Nephron progenitor cell (in vitro differentiated cells): ENCODE results near the gene SLC6A19.
"Not testable (repeated sequence)": the region's sequence is repeated elsewhere in the genome, so short reads cannot be mapped to it uniquely, and the experiment has no call there.

Experiments
- DNase-seq: peaks from one replicate; pipeline ENCODE4 v3.0.0; 2021
- H3K27ac Mint-ChIP-seq: 2 replicates; pipeline ENCODE4 v1.8.0; 2021; ENCODE audit warnings: mild to moderate bottlenecking, moderate library complexity, mixed read lengths
- H3K27me3 Mint-ChIP-seq: 2 replicates; pipeline ENCODE4 v1.8.0; 2021; ENCODE audit warnings: mild to moderate bottlenecking, low read depth, mixed read lengths; ENCODE audit not compliant: poor library complexity
- H3K36me3 Mint-ChIP-seq: 2 replicates; pipeline ENCODE4 v1.8.0; 2021; ENCODE audit warnings: low read depth, mixed read lengths
- H3K4me1 Mint-ChIP-seq: 2 replicates; pipeline ENCODE4 v1.8.0; 2021; ENCODE audit warnings: mixed read lengths
- H3K4me3 Mint-ChIP-seq: 2 replicates; pipeline ENCODE4 v1.8.0; 2021; ENCODE audit warnings: mild to moderate bottlenecking, moderate library complexity, mixed read lengths
- H3K9me3 Mint-ChIP-seq: 2 replicates; pipeline ENCODE4 v1.8.0; 2021; ENCODE audit warnings: mild to moderate bottlenecking, moderate library complexity, mixed read lengths
- CTCF ChIP-seq: fragments of 200-600 bp; sonication (generic); IDR thresholded peaks from 2 replicates; pipeline ENCODE4 v1.5.0; 2021; ENCODE audit warnings: antibody characterized with exemption

SLC6A19 gene

GRCh38 chr5:1224631-1225030 is 23.2 kb downstream of the SLC6A19 start:
- no peak for TF ChIP-seq CTCF
- H3K4me3 Mint-ChIP-seq: no peak overlapping the region
- peaks cover 40% of the 10 kb centered on the region for H3K4me1 Mint-ChIP-seq
- no peaks in the 10 kb centered on the region for H3K36me3 Mint-ChIP-seq
- H3K9me3 Mint-ChIP-seq: no peaks in the 10 kb centered on the region
- DNase-seq: no peak
- no peak overlapping the region for H3K27ac Mint-ChIP-seq
- H3K27me3 Mint-ChIP-seq: peaks cover 14% of the 10 kb centered on the region

DNA sequence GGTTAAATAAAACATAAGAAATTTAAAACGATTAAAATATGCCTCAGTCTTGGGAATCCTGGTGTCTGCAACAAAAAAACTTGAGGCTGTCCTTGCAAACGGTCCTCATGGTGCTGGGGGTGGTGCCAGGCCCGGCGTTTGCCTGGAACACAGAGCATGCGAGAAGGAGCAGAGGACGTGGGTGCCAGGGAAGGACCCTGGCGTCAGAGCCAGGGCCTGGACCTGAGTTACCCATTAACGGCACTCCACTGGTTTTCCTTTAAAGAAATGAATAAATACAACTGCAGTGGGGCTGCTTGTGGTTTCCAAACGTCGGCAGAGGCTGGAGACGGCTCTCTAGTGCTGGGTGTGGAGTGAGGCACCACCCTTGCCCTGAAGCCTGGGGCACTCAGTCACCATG is 23.7 kb downstream of the SLC6A19 start, which contains the start of gene SLC6A18:
Gene SLC6A18 (plus strand): TSS at position 301 of the 400 bp plus-strand sequence. CDS start 97 bp downstream, at position 398.
- Mint-ChIP-seq H3K27ac (no peak within 1 kb of the TSS), H3K36me3 (no peaks in the 10 kb centered on the region), H3K9me3 (no peaks in the 10 kb centered on the region), H3K4me3 (peak within 1 kb of the TSS; percentile 21), H3K27me3 (peaks cover 10% of the 10 kb centered on the region), H3K4me1 (peaks cover 45% of the 10 kb centered on the region)
- TF ChIP-seq CTCF: no peak
- DNase-seq: no peak

GRCh38 chr5:1226231-1226630 is 24.8 kb downstream of the SLC6A19 start:
- no peaks in the 10 kb centered on the region for H3K36me3 Mint-ChIP-seq
- no peak overlapping the region for H3K4me3 Mint-ChIP-seq
- no peak for TF ChIP-seq CTCF
- peaks cover 52% of the 10 kb centered on the region for H3K4me1 Mint-ChIP-seq
- peaks cover 10% of the 10 kb centered on the region for H3K27me3 Mint-ChIP-seq
- DNase-seq: peak; percentile 35
- no peak overlapping the region for H3K27ac Mint-ChIP-seq
- H3K9me3 Mint-ChIP-seq: no peaks in the 10 kb centered on the region

- Mint-ChIP-seq H3K27me3 (peaks cover 10% of the 10 kb centered on the region), H3K4me3 (peak overlapping the region; percentile 60), H3K27ac (no peak overlapping the region), H3K9me3 (no peaks in the 10 kb centered on the region), H3K4me1 (peaks cover 52% of the 10 kb centered on the region), H3K36me3 (no peaks in the 10 kb centered on the region)
- peak; percentile 22 for DNase-seq
- no peak for TF ChIP-seq CTCF
Observed at GRCh38 chr5:1226839-1227581, 25.6 kb downstream of the SLC6A19 start.

DNA sequence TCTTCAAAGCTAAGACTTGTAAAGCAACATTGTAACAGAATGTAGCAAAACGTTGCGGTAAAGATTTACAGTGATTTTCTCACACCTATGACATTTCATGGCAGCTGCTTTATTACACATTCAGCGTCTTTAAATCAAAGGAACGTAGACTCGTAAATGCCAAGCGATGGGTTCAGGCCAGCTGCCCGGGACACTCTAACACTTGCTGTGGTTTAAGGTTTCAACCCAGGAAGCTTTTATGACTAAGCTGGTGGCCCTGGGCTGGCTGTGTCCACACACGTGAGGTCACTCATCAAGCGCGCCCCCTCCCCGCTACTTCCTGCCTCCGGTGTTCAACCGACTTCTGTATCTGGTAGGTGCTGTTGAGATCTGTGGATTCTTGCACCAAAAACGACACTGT is 26.3 kb downstream of the SLC6A19 start:
- Mint-ChIP-seq H3K27me3 (peaks cover 10% of the 10 kb centered on the region), H3K4me1 (peaks cover 52% of the 10 kb centered on the region), H3K27ac (peak overlapping the region; percentile 6), H3K36me3 (no peaks in the 10 kb centered on the region), H3K4me3 (peak overlapping the region; percentile 60), H3K9me3 (no peaks in the 10 kb centered on the region)
- TF ChIP-seq CTCF: no peak
- DNase-seq: peak; percentile 82

DNA sequence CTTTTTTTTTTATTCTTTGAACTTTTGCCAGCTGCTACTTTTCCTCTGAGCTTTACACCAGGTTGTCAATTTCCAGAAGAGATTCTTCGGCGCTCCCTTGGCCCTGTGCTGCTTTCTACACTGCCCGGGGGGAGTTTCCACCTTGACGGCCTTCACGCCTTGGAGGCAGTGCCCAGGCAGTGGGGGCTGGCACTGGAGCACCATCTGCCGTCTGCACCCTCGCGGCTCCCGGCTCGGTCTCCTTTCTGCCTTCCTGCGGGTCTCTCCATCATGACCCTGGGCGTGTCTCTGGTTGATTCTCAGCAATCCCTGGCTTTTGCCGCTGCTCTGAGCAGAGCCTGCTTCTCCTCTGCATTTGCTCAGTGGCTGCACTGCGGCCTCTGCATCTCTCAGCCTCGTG is 26.7 kb downstream of the SLC6A19 start:
- Mint-ChIP-seq H3K27me3 (peaks cover 10% of the 10 kb centered on the region), H3K4me1 (peaks cover 52% of the 10 kb centered on the region), H3K4me3 (peak overlapping the region; percentile 60), H3K27ac (no peak overlapping the region), H3K9me3 (no peaks in the 10 kb centered on the region), H3K36me3 (no peaks in the 10 kb centered on the region)
- DNase-seq: no peak
- no peak for TF ChIP-seq CTCF

- not testable (repeated sequence) for H3K27ac Mint-ChIP-seq, H3K36me3 Mint-ChIP-seq, DNase-seq, H3K9me3 Mint-ChIP-seq
- Mint-ChIP-seq H3K4me1 (peaks cover 52% of the 10 kb centered on the region), H3K27me3 (peaks cover 10% of the 10 kb centered on the region), H3K4me3 (peak overlapping the region; percentile 45)
Observed at GRCh38 chr5:1229023-1229422, 27.6 kb downstream of the SLC6A19 start.
